Sigmoid colon (tissue), 4 donors: ENCODE data around the gene YES1.

Experiments
- EP300 ChIP-seq, 4 donors: sonication (generic); formaldehyde crosslinking; IDR thresholded peaks; one replicate each; pipeline ENCODE4 v1.6.1; 2017; ENCODE audit warnings: antibody characterized with exemption in 4 of 4
- TF ChIP-seq, protein P1 (sequence below), 4 experiments: fragments of 450-650 bp in 3 of 4; fragments of 200-600 bp in 1 of 4; IDR thresholded peaks; one replicate each; pipeline ENCODE4 v1.5.1; 2016 to 2019; ENCODE audit warnings: antibody characterized with exemption in 4 of 4, mild to moderate bottlenecking in 3 of 4, moderate library complexity in 2 of 4

DNA sequence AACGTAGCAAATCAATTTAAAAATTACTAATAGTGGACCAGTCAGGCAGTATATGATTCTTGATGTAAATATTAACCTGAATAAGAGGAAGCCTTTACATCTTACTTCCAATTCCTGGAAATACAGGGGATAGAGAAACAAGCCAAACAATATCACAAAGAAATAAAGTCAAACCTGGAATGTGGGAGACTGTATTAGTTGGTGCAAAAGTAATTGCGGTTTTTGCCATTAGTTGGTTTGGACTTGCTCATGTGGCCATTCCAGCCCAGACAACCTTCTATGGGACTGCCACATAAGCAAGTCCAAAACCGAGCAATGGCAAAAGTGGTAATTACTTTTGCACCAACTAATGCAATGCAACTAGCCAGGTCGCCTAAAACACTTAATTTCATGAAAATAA is 38.9 kb upstream of the YES1 start:
- TF ChIP-seq, protein P1, sequence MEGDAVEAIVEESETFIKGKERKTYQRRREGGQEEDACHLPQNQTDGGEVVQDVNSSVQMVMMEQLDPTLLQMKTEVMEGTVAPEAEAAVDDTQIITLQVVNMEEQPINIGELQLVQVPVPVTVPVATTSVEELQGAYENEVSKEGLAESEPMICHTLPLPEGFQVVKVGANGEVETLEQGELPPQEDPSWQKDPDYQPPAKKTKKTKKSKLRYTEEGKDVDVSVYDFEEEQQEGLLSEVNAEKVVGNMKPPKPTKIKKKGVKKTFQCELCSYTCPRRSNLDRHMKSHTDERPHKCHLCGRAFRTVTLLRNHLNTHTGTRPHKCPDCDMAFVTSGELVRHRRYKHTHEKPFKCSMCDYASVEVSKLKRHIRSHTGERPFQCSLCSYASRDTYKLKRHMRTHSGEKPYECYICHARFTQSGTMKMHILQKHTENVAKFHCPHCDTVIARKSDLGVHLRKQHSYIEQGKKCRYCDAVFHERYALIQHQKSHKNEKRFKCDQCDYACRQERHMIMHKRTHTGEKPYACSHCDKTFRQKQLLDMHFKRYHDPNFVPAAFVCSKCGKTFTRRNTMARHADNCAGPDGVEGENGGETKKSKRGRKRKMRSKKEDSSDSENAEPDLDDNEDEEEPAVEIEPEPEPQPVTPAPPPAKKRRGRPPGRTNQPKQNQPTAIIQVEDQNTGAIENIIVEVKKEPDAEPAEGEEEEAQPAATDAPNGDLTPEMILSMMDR (IDR thresholded peaks at IDR 0.05), result no peak
- TF ChIP-seq EP300 (IDR thresholded peaks at IDR 0.05), result no peak
